NCI-H2196 treated with DMSO at 0.1 percent for 48 hours (cell line): ENCODE results near the gene UBAP1.
"Not testable (repeated sequence)": the region's sequence is repeated elsewhere in the genome, so short reads cannot be mapped to it uniquely, and the experiment has no call there.

ENCODE experiments used
- DNase-seq: peaks from one replicate; lab custom pipeline; 2025; ENCODE audit not compliant: unreplicated experiment; lab: John Stamatoyannopoulos, UW

Gene UBAP1

DNA sequence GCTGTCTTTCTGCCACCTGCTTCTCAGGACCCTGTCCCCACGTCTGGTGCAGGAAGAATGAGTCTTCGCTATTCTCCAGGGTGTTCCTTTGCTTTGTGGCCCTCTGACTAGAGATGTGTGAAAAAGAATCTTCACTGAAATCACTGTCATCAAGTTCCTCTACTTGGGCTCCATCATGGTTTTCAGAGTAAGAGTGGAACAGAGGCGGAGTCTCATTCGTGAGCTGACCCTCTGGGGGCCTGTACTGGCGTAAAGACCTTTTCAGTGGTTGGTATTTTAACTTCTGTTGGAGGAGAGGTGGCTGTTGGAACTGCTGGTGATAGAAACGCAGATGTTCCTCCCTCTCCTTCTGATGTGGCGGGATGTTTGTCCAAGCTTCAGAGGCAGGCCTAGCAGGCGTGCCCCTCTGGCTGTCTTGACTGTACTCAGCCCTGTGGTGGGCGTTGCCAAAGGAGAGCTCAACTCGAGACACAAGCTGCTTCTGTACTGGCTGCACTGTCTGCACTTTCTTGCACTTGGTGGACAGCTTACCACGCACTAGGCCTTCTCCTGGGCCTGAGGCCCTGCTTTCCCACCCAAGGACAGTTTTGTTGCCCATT lies 78.2 kb downstream of the UBAP1 start:
- no peak for DNase-seq

DNA sequence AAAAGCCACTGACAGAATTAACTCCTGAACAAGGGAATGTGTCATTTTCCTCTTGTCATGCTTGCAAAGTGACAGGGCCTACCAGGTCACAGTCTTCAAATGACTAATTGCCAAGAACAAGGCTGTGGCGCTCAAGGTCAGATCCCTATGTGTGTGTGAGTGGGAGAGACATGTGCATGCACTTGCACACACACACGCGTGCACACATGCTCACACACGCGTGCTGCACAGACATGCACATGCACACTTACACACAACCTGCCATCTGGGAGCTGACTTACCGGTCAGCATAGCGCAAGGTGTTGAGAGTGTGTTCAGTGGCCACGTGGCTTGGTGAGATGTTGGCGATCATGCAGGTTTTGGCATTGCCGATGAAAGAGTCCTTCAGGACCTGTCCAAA lies 80.5 kb downstream of the UBAP1 start:
- no peak for DNase-seq

DNA sequence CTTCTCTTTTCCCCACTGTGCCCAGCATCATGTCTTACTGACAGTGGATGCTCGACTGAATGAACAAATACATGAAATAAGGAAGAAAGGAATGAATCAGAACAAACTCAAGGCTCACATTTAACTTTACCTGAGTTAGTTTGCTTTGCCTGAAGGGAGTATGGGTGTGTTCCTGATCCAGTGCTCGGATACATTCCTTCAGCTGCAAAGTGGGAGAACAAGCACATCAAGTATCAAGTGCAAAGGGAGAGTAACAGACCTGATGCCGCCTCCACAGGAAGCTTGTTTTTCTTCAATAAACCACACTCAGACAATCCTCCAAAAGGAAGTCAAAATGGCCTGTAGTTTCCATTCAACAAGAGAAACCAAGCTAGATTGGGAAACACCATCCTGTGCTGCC lies 84.1 kb downstream of the UBAP1 start:
- no peak for DNase-seq

DNA sequence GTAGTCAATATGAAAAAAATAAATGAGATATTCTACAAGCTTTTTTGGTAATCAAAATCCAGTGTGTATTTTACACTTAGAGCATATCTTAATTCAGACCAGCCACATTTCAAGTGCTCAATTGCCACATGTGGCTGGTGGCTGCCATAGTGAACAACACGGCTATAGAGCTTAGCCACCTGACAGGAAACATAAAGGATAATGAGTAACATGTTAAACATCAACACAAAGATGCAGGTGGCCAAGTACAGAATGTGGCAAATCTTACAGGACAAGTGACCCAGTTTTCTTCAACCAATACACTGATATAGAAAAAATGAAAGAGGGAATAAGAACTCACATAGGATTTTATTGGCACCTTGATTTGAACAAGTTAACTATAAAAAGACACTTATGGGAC lies 88.8 kb downstream of the UBAP1 start:
- DNase-seq = no peak

DNA sequence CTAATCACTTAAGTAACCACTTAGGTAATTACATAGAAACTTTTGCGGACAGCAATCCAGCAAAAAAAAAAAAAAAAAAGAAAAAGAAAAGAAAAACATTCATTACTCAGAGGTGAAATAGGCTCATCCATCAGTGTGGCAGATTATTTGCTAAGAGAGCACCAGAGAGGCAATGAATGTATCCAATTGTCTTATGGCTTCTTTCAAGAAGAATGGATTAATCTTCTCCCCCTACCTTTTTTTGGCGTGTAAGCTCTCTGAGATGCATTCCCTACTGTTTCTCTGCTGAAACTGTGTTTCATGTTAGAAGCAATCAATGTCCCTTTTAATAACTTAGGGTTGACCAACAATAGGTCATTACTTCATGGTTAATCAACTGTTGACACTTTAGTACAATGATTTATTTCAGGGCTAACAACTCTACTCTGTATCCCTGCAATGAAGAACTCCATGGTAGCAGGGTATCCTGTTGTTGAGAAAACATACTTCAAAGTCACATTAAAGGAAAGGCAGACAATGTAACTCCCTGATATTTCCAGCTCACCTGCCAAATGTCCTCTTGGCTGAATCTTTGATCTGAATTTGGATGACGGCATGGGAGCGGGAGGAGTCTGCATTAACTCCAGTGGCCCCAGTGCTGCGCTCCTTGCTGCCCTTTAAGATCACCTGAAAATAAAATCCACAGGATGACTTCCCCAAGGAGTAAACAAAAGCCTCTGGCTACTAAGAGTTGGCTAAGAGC lies 92.6 kb downstream of the UBAP1 start:
- no peak for DNase-seq

DNA sequence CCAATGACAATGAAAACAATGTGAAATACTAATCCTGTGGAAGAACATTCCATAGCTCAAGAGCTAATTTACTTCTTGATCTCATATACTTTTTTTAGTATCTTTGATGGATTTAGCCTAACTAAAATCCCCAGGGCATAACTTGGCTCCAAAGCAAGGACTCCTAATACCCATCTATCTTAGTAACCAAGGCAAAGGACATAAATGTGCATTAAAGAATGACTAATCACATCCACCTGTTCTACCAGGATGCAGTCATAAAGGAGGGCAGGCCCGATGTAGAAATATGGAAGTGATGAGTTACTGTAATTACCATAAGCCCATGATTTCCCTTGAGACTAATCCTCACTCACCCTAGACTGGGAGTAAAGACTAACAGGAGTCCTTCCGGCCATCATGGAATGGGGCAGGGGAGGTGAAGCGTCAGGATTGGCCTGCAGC lies 93.3 kb downstream of the UBAP1 start:
- no peak for DNase-seq

DNA sequence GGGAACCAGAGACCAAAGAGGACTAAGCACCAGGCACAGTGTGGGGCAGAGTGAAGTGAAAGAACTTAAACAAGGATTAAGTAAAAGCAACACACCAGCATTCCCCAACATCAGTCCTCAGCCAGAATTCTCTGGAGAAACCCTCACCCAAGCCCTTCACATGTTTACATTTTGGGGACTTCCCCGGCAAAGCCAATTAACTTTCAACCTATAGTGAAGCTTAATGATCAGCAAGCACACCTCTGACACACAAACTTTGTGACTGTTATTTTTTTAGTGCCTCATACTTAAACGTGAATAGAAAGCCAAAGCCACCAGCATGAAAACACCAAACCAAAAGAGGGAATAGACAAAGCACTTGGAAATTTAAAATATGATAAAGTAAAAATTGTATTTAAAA lies 94.7 kb downstream of the UBAP1 start:
- DNase-seq = not testable (repeated sequence)

DNA sequence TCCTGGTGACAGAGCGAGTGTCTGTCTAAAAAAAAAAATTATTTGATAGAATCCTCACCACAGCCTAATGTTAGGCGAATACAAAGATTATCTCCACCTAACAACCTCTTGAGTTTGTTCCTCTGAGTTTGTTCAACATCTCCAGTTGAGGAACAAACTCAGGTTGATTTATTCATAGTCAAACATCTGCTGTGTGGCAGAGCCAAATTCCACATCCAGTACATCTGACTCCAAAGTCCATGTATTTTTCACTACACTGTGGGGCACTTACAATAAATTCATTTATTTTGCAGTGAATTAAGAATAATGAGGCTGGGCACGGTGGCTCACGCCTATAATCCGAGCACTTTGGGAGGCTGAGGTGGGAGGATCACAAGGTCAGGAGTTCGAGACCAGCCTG lies 97.0 kb downstream of the UBAP1 start:
- DNase-seq = no peak

DNA sequence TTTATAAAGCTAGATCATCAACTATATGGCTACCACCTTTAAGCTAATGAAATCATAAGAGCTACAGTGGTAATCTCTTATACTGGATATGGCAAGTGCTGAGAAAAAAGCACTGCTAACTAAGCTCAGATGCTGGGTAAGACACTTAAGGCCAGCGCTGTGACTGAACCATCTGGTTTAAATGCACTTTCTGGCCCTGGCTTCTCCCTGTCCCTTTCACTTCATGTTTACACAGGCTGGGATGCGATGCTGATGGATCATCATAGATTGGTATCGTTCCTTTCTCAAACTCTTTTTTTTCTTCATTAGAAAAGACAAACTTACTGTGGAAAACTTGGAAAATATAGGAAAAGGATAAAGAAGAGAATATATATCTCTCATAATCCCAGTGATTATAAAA lies 97.9 kb downstream of the UBAP1 start:
- DNase-seq = no peak

DNA sequence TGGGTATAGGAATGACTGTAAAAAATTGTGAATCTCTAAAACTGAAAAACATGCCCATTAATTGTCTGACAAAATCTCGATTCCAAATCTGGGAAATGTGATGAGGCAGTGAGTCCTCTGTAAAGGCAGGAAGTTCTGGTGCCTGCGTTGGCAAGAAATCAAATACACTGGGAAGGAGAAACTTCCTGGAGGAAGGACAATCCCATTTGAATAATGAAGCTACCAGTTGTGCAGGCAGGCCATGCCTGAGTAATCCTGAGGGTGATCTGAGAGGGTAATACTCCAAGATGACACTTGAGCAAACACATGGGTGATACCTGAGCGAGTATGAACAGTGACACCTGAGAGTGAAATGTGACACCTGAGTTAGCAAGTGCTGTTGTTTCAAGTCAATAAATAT lies 100.6 kb downstream of the UBAP1 start:
- DNase-seq = no peak

DNA sequence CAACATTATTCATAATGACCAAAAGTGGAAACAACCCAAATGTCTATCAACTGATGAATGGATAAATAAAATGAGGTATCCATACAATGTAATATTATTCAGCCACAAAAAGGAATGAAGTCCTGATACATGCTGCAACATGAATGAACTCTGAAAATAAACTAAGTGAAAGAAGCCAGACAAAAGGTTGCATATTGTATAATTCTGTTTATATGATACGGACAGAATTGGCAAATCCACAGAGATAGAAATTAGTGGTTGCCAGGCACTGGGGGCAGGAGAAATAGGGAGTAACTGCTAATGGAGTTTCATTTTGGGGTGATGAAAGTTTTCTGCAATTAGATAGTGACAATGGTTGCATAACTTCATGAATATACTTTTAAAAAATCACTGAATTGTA lies 103.3 kb downstream of the UBAP1 start:
- no peak for DNase-seq

DNA sequence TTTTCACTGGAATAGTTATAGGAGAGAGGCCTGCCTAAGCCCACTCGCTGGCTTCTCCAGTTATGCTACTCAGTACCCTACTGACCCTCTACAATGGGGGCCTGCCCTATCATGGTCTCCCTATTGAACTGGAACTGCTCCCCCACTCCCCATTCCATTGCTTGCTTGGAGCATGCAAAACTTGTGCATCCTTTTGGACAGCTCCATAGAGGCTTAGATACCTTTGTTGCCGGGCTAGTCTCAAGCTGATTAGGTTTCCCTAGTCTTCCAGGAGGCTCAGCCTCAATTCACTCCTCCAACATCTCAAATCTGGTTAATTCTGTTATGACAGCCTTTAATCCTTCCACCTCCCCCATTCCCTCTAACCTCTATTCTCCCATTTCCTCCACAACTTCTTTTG lies 110.3 kb downstream of the UBAP1 start:
- no peak for DNase-seq

DNA sequence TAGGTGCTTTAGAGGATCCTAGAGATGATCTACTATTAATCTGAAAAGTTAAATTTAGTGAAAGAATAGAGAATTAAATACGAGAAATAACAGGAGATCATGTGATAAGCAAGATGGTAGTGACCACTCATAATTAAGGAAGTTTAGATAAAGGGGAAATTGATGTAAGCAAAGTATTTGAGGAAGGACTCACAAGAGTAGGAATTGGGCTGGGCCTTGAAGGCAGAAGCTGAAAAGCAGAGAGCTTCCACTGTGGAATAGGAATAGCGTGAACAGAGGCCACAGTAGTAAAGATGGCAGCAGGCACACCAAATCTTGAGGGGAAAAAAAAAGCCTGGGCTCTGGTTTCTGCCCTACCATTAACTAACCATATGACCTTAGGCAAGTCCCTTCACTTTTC lies 112.2 kb downstream of the UBAP1 start:
- DNase-seq = no peak

DNA sequence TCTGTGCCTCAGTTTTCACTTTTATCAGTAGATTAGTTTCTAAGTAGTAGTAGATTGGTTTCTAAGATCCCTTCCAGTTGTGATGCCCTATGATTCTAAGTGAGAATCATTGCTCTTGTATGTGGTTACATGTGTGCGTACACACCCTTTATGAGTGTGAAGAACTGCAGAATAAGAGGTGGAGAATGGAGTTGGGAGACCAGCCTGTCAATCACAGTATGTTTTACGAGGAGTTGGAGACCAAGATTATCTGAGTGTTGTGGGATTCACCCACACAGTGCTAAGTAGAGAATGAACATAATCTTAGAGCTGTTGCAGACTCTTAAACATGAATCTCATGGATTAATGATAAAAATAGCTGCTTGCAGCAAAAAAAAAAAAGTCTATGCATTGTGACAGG lies 112.6 kb downstream of the UBAP1 start:
- DNase-seq = no peak

DNA sequence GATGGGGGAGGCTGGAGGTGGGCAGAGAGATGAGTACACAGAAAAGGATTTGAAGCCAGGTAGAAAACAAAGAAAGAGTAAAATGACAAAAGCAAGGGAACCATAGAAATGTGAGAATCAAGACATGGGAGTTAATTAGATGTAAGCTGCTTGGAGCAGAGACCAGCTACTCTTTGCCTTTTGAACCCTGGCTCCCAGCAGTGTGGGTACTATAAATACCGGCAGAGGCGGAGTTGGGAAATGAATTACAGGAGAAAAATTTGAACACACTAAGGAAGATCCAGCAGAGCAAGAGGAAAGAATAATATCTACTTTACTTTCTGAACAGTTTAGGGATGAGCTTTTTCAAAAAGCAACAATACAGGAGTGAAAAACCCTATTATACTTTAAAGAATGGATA lies 113.7 kb downstream of the UBAP1 start:
- no peak for DNase-seq

DNA sequence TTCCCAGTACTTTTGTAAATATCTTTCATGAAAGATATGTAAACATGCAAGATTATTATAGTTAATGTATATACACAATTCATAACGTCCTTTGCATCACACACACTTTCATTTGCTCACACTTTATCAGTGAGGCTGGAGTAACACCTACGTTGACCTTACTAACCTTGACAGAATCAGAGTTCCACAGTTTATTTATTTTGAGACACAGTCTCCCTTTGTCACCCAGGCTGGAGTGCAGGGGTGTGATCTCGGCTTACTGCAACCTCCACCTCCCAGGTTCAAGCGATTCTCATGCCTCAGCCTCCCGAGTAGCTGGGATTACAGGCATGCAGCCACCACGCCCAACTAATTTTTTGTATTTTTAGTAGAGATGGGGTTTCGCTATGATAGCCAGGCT lies 122.2 kb downstream of the UBAP1 start:
- not testable (repeated sequence) for DNase-seq
